Esophagus (tissue), 2 donors: ENCODE data around the gene ANAPC15. TPM values are rescaled to one million over a fixed set of nuclear protein-coding genes. Genes with fewer than 3 reads are reported as not detected.

Experiments used
- H3K27ac ChIP-seq, 2 donors: one replicate each; pipeline ENCODE4 v1.5.1; 2013; ENCODE audit warnings: low read depth in 2 of 2, mild to moderate bottlenecking in 2 of 2, inconsistent platforms in 1 of 2, low read length in 1 of 2, moderate library complexity in 1 of 2
- H3K27me3 ChIP-seq, 2 donors: one replicate each; pipeline ENCODE4 v1.6.1; 2013; ENCODE audit warnings: low read length in 2 of 2, control low read depth in 1 of 2, mild to moderate bottlenecking in 1 of 2; ENCODE audit not compliant: insufficient read depth in 2 of 2, control insufficient read depth in 1 of 2
- H3K36me3 ChIP-seq, 2 donors: one replicate each; pipeline ENCODE4 v1.6.1; 2013; ENCODE audit warnings: low read length in 1 of 2; ENCODE audit not compliant: control insufficient read depth in 2 of 2, insufficient read depth in 2 of 2
- H3K4me1 ChIP-seq, 2 donors: one replicate each; pipeline ENCODE4 v1.6.1; 2013; ENCODE audit warnings: low read length in 1 of 2; ENCODE audit not compliant: control insufficient read depth in 2 of 2, insufficient read depth in 2 of 2
- H3K4me3 ChIP-seq, 2 donors: one replicate each; pipeline ENCODE4 v1.5.1; 2013; ENCODE audit warnings: low read length in 2 of 2, mild to moderate bottlenecking in 2 of 2, low read depth in 1 of 2, moderate library complexity in 1 of 2
- H3K9me3 ChIP-seq, 2 donors: one replicate each; pipeline ENCODE4 v1.6.1; 2013; ENCODE audit warnings: mild to moderate bottlenecking in 2 of 2, low read depth in 1 of 2, low read length in 1 of 2, moderate library complexity in 1 of 2; ENCODE audit not compliant: control insufficient read depth in 2 of 2, insufficient read depth in 1 of 2
- WGBS, 2 donors: extraction: QIAGEN DNeasy Blood & Tissue Kit; methylation state at CpG; one replicate each; pipeline ENCODE4 v1.1.7; 2013; 5-methylcytosine and 5-hydroxymethylcytosine counted together
- polyA plus RNA-seq, 2 donors: library from polyadenylated mRNA; stranded (reverse); fragments of 200-250 nt; gene quantifications; one replicate each; pipeline ENCODE4 v1.2.3, GENCODE V29; 2013
- donor health status: healthy with polysubstance abuse.
- donor health status: Bipolar disorder and iron deficiency.

ANAPC15 gene
- polyA plus RNA-seq, 2 donors: 46.8 to 60.0 TPM

DNA sequence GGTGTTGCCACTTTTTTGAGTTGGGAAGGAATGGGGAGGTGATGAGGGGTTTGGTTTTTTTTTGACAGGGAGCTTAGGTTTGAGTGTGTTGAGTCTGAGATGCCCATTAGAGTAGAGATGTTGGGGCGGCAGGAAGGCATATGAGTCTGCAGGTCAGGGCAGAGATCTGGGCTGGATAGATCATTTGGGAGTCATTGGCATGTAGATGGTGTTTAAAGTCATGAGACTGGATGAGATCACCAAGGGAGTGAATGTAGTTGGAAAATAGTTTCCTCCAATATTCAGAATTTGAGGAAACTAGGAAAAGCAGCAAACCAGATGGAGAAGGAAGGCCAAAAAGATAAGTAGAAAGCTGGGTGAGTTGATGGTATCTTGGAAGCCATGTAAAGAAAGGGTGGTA, 2.1 kb upstream of the ANAPC15 start:
- no peaks in the 10 kb centered on the region for H3K4me1 ChIP-seq
- H3K9me3 ChIP-seq: no peaks in the 10 kb centered on the region
- WGBS, 2 donors: 89 to 93% methylated on average over 1 of the region's 1 CpG

GRCh38 chr11:72112978-72113808, 698 bp upstream of the ANAPC15 start:
- no peaks in the 10 kb centered on the region for H3K27me3 ChIP-seq
- H3K9me3 ChIP-seq: no peaks in the 10 kb centered on the region
- 58 to 64% methylated on average over 9 of the region's 9 CpGs for whole genome bisulfite sequencing, 2 donors
- H3K4me3 ChIP-seq: peak overlapping the region; percentile 59 to 72
- H3K36me3 ChIP-seq: peaks cover 2 to 13% of the 10 kb centered on the region in 2 donors
- no peaks in the 10 kb centered on the region for H3K4me1 ChIP-seq
- peak overlapping the region; percentile 87 to 98 for H3K27ac ChIP-seq

More for the DNA sequence above, 2.1 kb upstream of the ANAPC15 start:
- H3K4me3 ChIP-seq: no peak overlapping the region
- no peak overlapping the region for H3K27ac ChIP-seq
- no peaks in the 10 kb centered on the region for H3K27me3 ChIP-seq
- H3K36me3 ChIP-seq: peaks cover 0 to 6% of the 10 kb centered on the region in 2 donors

DNA sequence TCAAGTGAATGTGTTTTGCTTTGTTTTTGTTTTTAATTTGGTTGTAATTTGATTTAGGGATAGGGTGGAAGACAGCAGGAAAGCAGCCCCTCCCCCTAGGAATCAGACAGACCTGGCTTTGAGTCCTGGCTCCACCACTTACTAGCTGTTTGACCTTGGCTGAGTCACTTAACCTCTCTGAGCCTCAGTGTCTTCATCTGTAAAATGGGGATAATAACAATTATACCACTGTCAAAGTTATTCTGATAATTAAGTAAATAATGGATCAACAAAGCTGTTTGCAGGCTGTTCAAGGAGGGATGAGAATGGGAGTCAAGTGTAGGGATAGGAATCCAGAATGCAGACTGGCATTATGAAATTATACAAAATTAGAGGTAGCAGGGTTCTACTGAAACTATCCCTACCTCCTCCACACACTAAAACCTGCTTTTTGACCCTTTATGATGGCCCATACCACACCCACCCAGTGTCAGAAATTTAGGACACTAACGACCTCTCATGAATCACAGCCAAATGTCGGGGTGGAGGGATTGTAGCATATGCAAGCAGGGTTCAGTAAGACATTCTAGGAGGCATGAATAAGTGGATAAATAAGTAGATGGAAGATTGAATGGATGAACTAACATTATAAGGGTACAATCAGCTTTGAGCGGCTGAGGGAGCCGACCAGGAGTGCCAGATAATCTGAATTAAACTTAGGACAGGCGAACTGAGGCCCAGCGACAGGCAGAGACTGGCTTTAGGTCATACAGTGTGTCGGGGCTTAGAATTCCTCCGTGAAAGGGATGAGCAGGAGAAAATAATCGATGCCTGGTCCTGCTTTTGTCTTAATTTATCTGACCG, 974 bp downstream of the ANAPC15 start:
- Histone ChIP-seq H3K27ac (peak overlapping the region; percentile 89 to 98), H3K27me3 (no peaks in the 10 kb centered on the region), H3K4me3 (peak overlapping the region; percentile 27 to 72), H3K9me3 (no peaks in the 10 kb centered on the region), H3K36me3 (peaks cover 2 to 13% of the 10 kb centered on the region in 2 donors), H3K4me1 (no peaks in the 10 kb centered on the region)
- 1 to 3% methylated on average over 10 of the region's 10 CpGs for WGBS, 2 donors

DNA sequence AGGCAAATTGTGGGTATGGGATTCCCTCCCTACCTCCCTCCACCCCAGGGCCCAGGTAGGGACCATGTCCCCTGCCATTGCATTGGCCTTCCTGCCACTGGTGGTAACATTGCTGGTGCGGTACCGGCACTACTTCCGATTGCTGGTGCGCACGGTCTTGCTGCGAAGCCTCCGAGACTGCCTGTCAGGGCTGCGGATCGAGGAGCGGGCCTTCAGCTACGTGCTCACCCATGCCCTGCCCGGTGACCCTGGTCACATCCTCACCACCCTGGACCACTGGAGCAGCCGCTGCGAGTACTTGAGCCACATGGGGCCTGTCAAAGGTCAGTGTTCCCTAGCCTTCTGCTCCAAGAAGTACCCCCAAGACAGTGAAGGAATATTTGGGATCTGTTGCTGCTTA, 6.6 kb downstream of the ANAPC15 start, which contains the start of gene TOMT:
TOMT (plus strand) TSS at position 37 of the 400 bp plus-strand sequence; CDS start at position 65, 28 bp downstream.
- Histone ChIP-seq H3K36me3 (peaks cover 2 to 13% of the 10 kb centered on the region in 2 donors), H3K27me3 (no peaks in the 10 kb centered on the region), H3K4me1 (peaks cover 3 to 8% of the 10 kb centered on the region in 2 donors), H3K27ac (no peak within 1 kb of the TSS), H3K9me3 (no peaks in the 10 kb centered on the region), H3K4me3 (no peak within 1 kb of the TSS)
- 96 to 98% methylated on average over 14 of the region's 14 CpGs for WGBS, 2 donors

- peak overlapping the region; percentile 28 to 75 for H3K4me3 ChIP-seq
- no peaks in the 10 kb centered on the region for H3K9me3 ChIP-seq
- H3K27ac ChIP-seq: peak overlapping the region; percentile 89 to 95
- H3K36me3 ChIP-seq: peaks cover 4 to 7% of the 10 kb centered on the region in 2 donors
- H3K4me1 ChIP-seq: peaks cover 6 to 17% of the 10 kb centered on the region in 2 donors
- no peaks in the 10 kb centered on the region for H3K27me3 ChIP-seq
- WGBS, 2 donors: 78 to 81% methylated on average over 11 of the region's 11 CpGs
Observed at GRCh38 chr11:72103754-72104167, 8.7 kb downstream of the ANAPC15 start.

- Histone ChIP-seq H3K27me3 (no peaks in the 10 kb centered on the region), H3K27ac (peak within 1 kb of the TSS; percentile 93 to 97), H3K4me3 (peak within 1 kb of the TSS; percentile 75 to 85), H3K4me1 (peaks cover 6 to 17% of the 10 kb centered on the region in 2 donors), H3K36me3 (peaks cover 9 to 10% of the 10 kb centered on the region in 2 donors), H3K9me3 (no peaks in the 10 kb centered on the region)
- 2 to 3% methylated on average over 58 to 64 of the region's 64 CpGs for WGBS, 2 donors
Observed at GRCh38 chr11:72102946-72103753, 9.3 kb downstream of the ANAPC15 start, which contains the start of gene LAMTOR1. Gene LAMTOR1 (minus strand): TSS chr11:72103297. CDS start chr11:72103224, 73 bp downstream.

- Histone ChIP-seq H3K27ac (peak overlapping the region; percentile 93 to 97), H3K4me1 (peaks cover 6 to 17% of the 10 kb centered on the region in 2 donors), H3K4me3 (peak overlapping the region; percentile 75 to 85), H3K9me3 (no peaks in the 10 kb centered on the region), H3K36me3 (peaks cover 15% of the 10 kb centered on the region in 2 donors), H3K27me3 (no peaks in the 10 kb centered on the region)
- WGBS, 2 donors: 1 to 2% methylated on average over 9 of the region's 9 CpGs
Observed at GRCh38 chr11:72102631-72102945, 9.9 kb downstream of the ANAPC15 start.

DNA sequence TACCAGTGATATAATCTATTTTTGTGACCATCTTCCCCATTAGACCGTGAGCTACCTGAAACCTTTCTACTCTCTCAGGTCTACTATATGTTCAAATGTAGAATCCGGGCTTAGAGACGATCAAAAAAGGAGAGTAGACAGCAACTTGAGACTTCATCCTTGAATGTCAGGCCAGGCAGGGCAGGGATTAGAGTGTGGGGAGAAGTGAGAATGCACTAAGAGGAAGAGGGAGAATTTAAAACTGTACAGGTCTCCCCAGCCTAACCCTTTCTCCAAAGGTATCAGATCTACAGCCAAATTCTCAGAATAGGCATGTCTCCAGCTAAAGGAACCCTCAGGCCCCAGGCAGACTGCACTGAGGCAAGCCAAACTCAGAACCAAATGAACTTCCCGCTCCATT, 10.3 kb downstream of the ANAPC15 start:
- 23 to 33% methylated on average over 4 of the region's 4 CpGs for WGBS, 2 donors
- no peaks in the 10 kb centered on the region for H3K9me3 ChIP-seq
- peak overlapping the region; percentile 75 to 85 for H3K4me3 ChIP-seq
- H3K27me3 ChIP-seq: no peaks in the 10 kb centered on the region
- H3K4me1 ChIP-seq: peaks cover 6 to 17% of the 10 kb centered on the region in 2 donors
- peaks cover 18 to 19% of the 10 kb centered on the region in 2 donors for H3K36me3 ChIP-seq
- H3K27ac ChIP-seq: peak overlapping the region; percentile 93 to 97

DNA sequence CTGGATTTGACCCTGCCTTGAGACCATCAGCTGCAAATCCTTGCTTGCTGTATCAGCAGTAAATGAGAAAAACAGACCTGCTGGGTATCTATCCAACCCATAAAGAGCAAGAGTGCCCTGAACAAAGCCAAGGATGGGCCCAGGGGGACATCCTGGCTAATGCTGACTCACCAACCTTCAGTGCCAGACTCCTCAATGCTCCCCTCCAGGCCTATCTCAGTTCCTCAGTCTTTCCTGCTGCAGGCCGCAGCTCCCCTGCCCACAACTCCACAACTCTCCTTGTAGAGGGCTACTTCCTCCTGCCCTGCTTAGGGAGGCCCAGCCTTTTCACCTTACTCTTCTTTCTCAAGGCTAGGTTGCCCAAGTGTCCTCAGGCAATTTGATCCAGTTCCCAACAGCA, 12.0 kb downstream of the ANAPC15 start:
- Histone ChIP-seq H3K9me3 (no peaks in the 10 kb centered on the region), H3K4me1 (peaks cover 6 to 17% of the 10 kb centered on the region in 2 donors), H3K36me3 (peaks cover 18 to 19% of the 10 kb centered on the region in 2 donors), H3K27ac (no peak overlapping the region), H3K27me3 (no peaks in the 10 kb centered on the region), H3K4me3 (no peak overlapping the region)
- WGBS, 2 donors: 80 to 83% methylated on average over 1 of the region's 1 CpG
